Tibial nerve (tissue), 4 donors: ENCODE data around the gene CNRIP1. TPM values are rescaled to one million over a fixed set of nuclear protein-coding genes. Genes with fewer than 3 reads are reported as not detected.
A peak's percentile ranks its signal among the peaks of the same experiment; 100 is the strongest.

ENCODE experiments used
- DNase-seq, 2 donors: peaks; one replicate each; pipeline ENCODE4 v3.0.0-alpha.2; 2019; ENCODE audit warnings: low spot score in 2 of 2
- H3K27ac ChIP-seq, 4 donors: fragments of 200-600 bp; sonication (generic) in 3 of 4; one replicate each; pipeline ENCODE4 v1.5.1; 2017 to 2019; ENCODE audit warnings: mild to moderate bottlenecking in 1 of 4
- H3K27me3 ChIP-seq, 2 donors: fragments of 200-600 bp; sonication (generic) in 1 of 2; one replicate each; pipeline versions ENCODE4 v1.5.1 to v1.6.0; 2017 to 2019
- H3K36me3 ChIP-seq, 3 donors: fragments of 200-600 bp; sonication (generic); one replicate each; pipeline ENCODE4 v1.5.1; 2018 to 2019
- H3K4me1 ChIP-seq, 4 donors: fragments of 200-600 bp; sonication (generic) in 3 of 4; one replicate each; pipeline ENCODE4 v1.5.1; 2017 to 2019
- H3K4me3 ChIP-seq, 4 donors: fragments of 200-600 bp; sonication (generic) in 3 of 4; one replicate each; pipeline ENCODE4 v1.5.1; 2017 to 2019; ENCODE audit warnings: mild to moderate bottlenecking in 1 of 4, moderate library complexity in 1 of 4
- H3K9me3 ChIP-seq, 4 donors: fragments of 200-600 bp; sonication (generic) in 3 of 4; one replicate each; pipeline ENCODE4 v1.5.1; 2017 to 2019
- CTCF ChIP-seq, 5 experiments: fragments of 200-600 bp in 3 of 5; fragments of 450-650 bp in 2 of 5; sonication (generic) in 3 of 5; IDR thresholded peaks; one replicate each; pipeline ENCODE4 v1.5.1; 2016 to 2019; ENCODE audit warnings: antibody characterized with exemption in 5 of 5, mild to moderate bottlenecking in 3 of 5, moderate library complexity in 2 of 5
- EP300 ChIP-seq, 2 donors: sonication (generic); formaldehyde crosslinking; IDR thresholded peaks; one replicate each; pipeline ENCODE4 v1.6.1; 2017; ENCODE audit warnings: antibody characterized with exemption in 2 of 2, mild to moderate bottlenecking in 1 of 2
- POLR2A ChIP-seq, 2 donors: fragments of 450-650 bp; IDR thresholded peaks; one replicate each; pipeline ENCODE4 v1.6.1; 2017; ENCODE audit warnings: antibody characterized with exemption in 2 of 2, mild to moderate bottlenecking in 2 of 2, moderate library complexity in 2 of 2
- WGBS, 2 donors: methylation state at CpG; one replicate each; pipeline ENCODE4 v1.1.5; 2018; 5-methylcytosine and 5-hydroxymethylcytosine counted together
- total RNA-seq, 4 donors: library from RNA; depleted of rRNA; stranded (reverse); fragments of >200 nt; gene quantifications; one replicate each; pipeline ENCODE4 v1.1.0, GENCODE V29; 2016

CNRIP1 gene
- total RNA-seq, 4 donors from 2014 or later, result 38.2 to 45.9 (median 42.3) TPM

GRCh38 chr2:68280348-68280747 lies 39.4 kb downstream of the CNRIP1 start:
- DNase-seq, result no peak
- 52 to 54% methylated on average over 1 of the region's 1 CpG for WGBS, 2 donors
- Histone ChIP-seq H3K36me3 (no peaks in the 10 kb centered on the region), H3K4me1 (peaks cover 0 to 33% (median 15%) of the 10 kb centered on the region in 4 donors), H3K4me3 (no peak overlapping the region), H3K9me3 (no peaks in the 10 kb centered on the region), H3K27ac (no peak overlapping the region), H3K27me3 (no peaks in the 10 kb centered on the region)
- TF ChIP-seq CTCF (IDR thresholded peaks at IDR 0.05) (no peak), EP300 (IDR thresholded peaks at IDR 0.05) (no peak), POLR2A (IDR thresholded peaks at IDR 0.05) (no peak)

DNA sequence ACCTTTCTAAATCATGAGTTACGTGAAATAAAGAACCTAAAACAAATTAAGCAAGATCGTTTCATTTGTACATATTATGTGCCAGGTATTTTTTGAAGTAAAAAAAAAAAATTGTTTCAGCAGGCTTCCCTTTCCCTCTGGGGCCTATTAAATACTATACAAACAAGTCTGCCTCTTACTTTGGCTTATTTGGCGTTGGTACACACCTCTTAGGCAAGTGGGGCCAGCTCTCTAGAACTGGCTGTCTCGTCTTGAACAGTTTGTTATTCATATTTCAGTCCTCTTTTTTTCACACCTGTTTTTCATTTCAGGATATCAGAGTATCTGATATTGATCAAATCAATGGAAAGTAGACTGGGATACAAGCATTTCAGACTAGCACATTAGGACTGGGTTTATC lies 40.1 kb downstream of the CNRIP1 start:
- H3K27ac ChIP-seq, result no peak overlapping the region
- TF ChIP-seq POLR2A (IDR thresholded peaks at IDR 0.05), result no peak
- TF ChIP-seq EP300 (IDR thresholded peaks at IDR 0.05), result peak in 1 of 2 donors; percentile 10
- no peak overlapping the region for H3K4me3 ChIP-seq
- H3K27me3 ChIP-seq, result no peaks in the 10 kb centered on the region
- no peaks in the 10 kb centered on the region for H3K36me3 ChIP-seq
- DNase-seq, result no peak
- no peaks in the 10 kb centered on the region for H3K9me3 ChIP-seq
- H3K4me1 ChIP-seq, result peaks cover 0 to 27% (median 11%) of the 10 kb centered on the region in 4 donors
- 63 to 72% methylated on average over 4 of the region's 4 CpGs for WGBS, 2 donors

GRCh38 chr2:68278169-68278568 lies 41.6 kb downstream of the CNRIP1 start:
- H3K27me3 ChIP-seq, result no peaks in the 10 kb centered on the region
- H3K4me3 ChIP-seq, result no peak overlapping the region
- no peaks in the 10 kb centered on the region for H3K36me3 ChIP-seq
- H3K4me1 ChIP-seq, result peaks cover 0 to 15% (median 3%) of the 10 kb centered on the region in 4 donors
- whole genome bisulfite sequencing, 2 donors, result 41 to 85% methylated on average over 1 of the region's 1 CpG
- DNase-seq, result no peak
- H3K27ac ChIP-seq, result no peak overlapping the region
- no peak for TF ChIP-seq CTCF (IDR thresholded peaks at IDR 0.05)
- no peak for TF ChIP-seq EP300 (IDR thresholded peaks at IDR 0.05)
- H3K9me3 ChIP-seq, result no peaks in the 10 kb centered on the region

DNA sequence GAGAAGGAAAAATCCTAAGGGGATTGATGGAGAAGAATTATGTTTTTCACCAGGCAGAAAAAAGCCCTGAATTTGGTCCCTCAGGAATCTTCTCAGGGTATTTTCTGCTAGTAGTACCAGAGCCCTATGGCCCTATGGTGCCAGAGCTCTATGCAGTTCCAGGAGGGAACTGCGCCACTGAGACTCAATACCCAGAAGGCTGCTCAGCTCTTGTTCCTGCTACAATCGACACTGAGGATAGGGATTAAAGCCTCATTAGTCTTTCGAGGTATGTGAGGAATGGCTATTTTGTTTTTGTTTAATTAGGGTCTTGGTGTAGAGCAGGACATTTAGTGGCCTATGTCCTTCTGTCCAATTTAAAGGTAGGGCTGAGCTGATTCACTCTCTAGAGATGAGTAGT lies 45.7 kb downstream of the CNRIP1 start:
- WGBS, 2 donors, result 46 to 54% methylated on average over 3 of the region's 3 CpGs
- H3K36me3 ChIP-seq, result no peaks in the 10 kb centered on the region

GRCh38 chr2:68272246-68272994 lies 47.3 kb downstream of the CNRIP1 start:
- no peak for TF ChIP-seq POLR2A (IDR thresholded peaks at IDR 0.05)
- TF ChIP-seq EP300 (IDR thresholded peaks at IDR 0.05), result peak in 1 of 2 donors; percentile 30
- no peaks in the 10 kb centered on the region for H3K27me3 ChIP-seq
- WGBS, 2 donors, result 19 to 33% methylated on average over 2 of the region's 2 CpGs
- peaks cover 0 to 17% (median 5%) of the 10 kb centered on the region in 4 donors for H3K4me1 ChIP-seq
- H3K27ac ChIP-seq, result peak overlapping the region; percentile 20 to 53 (median 46)
- no peak for DNase-seq
- no peaks in the 10 kb centered on the region for H3K9me3 ChIP-seq
- no peaks in the 10 kb centered on the region for H3K36me3 ChIP-seq
- no peak overlapping the region for H3K4me3 ChIP-seq

More for the DNA sequence above, 45.7 kb downstream of the CNRIP1 start:
- DNase-seq, result no peak
- Histone ChIP-seq H3K9me3 (no peaks in the 10 kb centered on the region), H3K4me3 (no peak overlapping the region), H3K4me1 (peaks cover 0 to 17% (median 5%) of the 10 kb centered on the region in 4 donors), H3K27ac (peak overlapping the region in 2 of 4 donors; percentile 21 to 53), H3K27me3 (no peaks in the 10 kb centered on the region)
- TF ChIP-seq CTCF (IDR thresholded peaks at IDR 0.05), result no peak
- TF ChIP-seq POLR2A (IDR thresholded peaks at IDR 0.05), result no peak
- no peak for TF ChIP-seq EP300 (IDR thresholded peaks at IDR 0.05)

DNA sequence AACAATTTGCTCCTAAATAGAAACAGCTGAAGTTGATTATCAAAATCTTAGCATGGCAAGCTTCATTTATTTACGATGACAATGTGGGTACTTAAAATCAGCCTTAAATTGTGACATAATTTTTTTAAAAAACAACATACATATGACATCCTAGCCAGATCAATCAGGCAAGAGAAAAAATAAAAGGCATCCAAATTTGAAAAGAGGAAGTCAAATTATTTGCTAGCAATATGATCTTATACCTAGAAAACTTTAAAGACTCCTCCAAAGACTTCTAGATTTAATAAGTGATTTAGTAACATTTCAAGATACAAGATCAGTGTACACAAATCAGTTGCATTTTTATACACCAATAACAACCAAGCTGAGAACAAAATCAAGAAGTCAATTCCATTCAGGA lies 53.1 kb downstream of the CNRIP1 start:
- 92 to 98% methylated on average over 1 of the region's 1 CpG for WGBS, 2 donors
- Histone ChIP-seq H3K4me1 (peaks cover 0 to 5% (median under 1%) of the 10 kb centered on the region in 4 donors), H3K27me3 (no peaks in the 10 kb centered on the region), H3K4me3 (no peak overlapping the region), H3K27ac (no peak overlapping the region), H3K9me3 (no peaks in the 10 kb centered on the region), H3K36me3 (no peaks in the 10 kb centered on the region)
- DNase-seq, result no peak
- TF ChIP-seq CTCF (IDR thresholded peaks at IDR 0.05), result no peak
